HCEC 1CT (cell line): ENCODE measurements around the gene SLCO2A1.

ENCODE experiments used
- DNase-seq: peaks from one replicate; pipeline ENCODE4 v3.0.0-alpha.2; 2017

Gene SLCO2A1

GRCh38 chr3:133944641-133945380 lies 84.9 kb downstream of the SLCO2A1 start:
- DNase-seq = peak; percentile 32

- peak; percentile 48 for DNase-seq
These were observed 85.5 kb downstream of the SLCO2A1 start for GRCh38 chr3:133944181-133944580.

- DNase-seq = peak; percentile 58
These were observed 86.0 kb downstream of the SLCO2A1 start for GRCh38 chr3:133943639-133944141.

GRCh38 chr3:133943031-133943535 lies 86.6 kb downstream of the SLCO2A1 start:
- DNase-seq = no peak

- DNase-seq = peak; percentile 24
These were observed 88.3 kb downstream of the SLCO2A1 start for GRCh38 chr3:133941415-133941821.

GRCh38 chr3:133940536-133940935 lies 89.2 kb downstream of the SLCO2A1 start:
- DNase-seq = no peak

- DNase-seq = no peak
These were observed 90.3 kb downstream of the SLCO2A1 start for GRCh38 chr3:133939463-133939835.

GRCh38 chr3:133938770-133939462 lies 90.8 kb downstream of the SLCO2A1 start:
- no peak for DNase-seq

GRCh38 chr3:133937756-133938601 lies 91.7 kb downstream of the SLCO2A1 start:
- DNase-seq = no peak

- no peak for DNase-seq
These were observed 92.6 kb downstream of the SLCO2A1 start for GRCh38 chr3:133937061-133937686.

GRCh38 chr3:133935843-133936769 lies 93.6 kb downstream of the SLCO2A1 start:
- no peak for DNase-seq

- DNase-seq = no peak
These were observed 94.5 kb downstream of the SLCO2A1 start for GRCh38 chr3:133934996-133935842.

- no peak for DNase-seq
These were observed 95.4 kb downstream of the SLCO2A1 start for GRCh38 chr3:133934073-133934970.

GRCh38 chr3:133933097-133934024 lies 96.4 kb downstream of the SLCO2A1 start:
- no peak for DNase-seq

GRCh38 chr3:133932009-133932408 lies 97.7 kb downstream of the SLCO2A1 start:
- no peak for DNase-seq

- no peak for DNase-seq
These were observed 98.6 kb downstream of the SLCO2A1 start for GRCh38 chr3:133931084-133931483.

GRCh38 chr3:133930341-133930933 lies 99.3 kb downstream of the SLCO2A1 start:
- peak; percentile 57 for DNase-seq
